ENCODE results near the gene GPR3. TPM values are rescaled to one million over a fixed set of nuclear protein-coding genes. Genes with fewer than 3 reads are reported as not detected.

The GPR3 gene, protein sequence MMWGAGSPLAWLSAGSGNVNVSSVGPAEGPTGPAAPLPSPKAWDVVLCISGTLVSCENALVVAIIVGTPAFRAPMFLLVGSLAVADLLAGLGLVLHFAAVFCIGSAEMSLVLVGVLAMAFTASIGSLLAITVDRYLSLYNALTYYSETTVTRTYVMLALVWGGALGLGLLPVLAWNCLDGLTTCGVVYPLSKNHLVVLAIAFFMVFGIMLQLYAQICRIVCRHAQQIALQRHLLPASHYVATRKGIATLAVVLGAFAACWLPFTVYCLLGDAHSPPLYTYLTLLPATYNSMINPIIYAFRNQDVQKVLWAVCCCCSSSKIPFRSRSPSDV
- 2.0 and 2.6 TPM in 2 replicates for total RNA-seq (2014; rRNA removed; shearing (Covaris generic))

DNA sequence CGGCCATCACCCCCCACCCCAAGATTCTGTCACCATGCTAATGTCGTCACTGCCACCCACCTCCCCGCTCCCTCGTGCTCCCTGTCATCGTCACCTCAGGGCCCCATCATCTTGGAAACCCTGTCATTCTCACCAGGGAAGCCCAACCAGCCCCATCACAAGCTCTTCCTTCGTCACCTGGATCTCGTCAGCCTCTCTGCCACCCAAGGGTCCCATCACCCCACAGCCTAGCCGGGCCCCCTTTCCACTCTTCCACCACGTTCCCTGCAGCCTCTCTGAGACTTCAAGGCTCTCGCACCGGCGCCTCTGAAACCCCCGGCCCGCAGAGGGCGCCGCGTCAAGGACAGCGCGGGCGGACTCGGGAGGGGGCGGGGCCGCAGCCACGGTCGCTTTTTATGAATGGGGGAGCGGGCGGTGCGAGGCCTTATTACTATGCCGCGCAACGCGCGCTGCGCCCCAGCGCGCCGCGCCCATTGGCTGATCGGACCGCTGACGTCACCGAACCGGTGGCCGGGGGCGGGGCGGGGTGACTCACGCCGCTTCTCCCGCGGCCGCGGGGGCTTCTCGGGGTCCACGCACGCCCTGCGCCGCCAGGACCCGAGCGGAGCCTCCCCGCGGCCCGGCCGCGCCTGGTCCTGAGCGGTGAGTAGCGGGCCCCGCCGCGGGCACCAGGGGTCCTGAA is at the start of gene GPR3:
TSS of gene GPR3 (plus strand) at position 527 of the 682 bp plus-strand sequence. CDS start 1,177 bp downstream, outside the sequence.
- peak; percentile 91 for DNase-seq (ENCODE audit: low read depth)

DNA sequence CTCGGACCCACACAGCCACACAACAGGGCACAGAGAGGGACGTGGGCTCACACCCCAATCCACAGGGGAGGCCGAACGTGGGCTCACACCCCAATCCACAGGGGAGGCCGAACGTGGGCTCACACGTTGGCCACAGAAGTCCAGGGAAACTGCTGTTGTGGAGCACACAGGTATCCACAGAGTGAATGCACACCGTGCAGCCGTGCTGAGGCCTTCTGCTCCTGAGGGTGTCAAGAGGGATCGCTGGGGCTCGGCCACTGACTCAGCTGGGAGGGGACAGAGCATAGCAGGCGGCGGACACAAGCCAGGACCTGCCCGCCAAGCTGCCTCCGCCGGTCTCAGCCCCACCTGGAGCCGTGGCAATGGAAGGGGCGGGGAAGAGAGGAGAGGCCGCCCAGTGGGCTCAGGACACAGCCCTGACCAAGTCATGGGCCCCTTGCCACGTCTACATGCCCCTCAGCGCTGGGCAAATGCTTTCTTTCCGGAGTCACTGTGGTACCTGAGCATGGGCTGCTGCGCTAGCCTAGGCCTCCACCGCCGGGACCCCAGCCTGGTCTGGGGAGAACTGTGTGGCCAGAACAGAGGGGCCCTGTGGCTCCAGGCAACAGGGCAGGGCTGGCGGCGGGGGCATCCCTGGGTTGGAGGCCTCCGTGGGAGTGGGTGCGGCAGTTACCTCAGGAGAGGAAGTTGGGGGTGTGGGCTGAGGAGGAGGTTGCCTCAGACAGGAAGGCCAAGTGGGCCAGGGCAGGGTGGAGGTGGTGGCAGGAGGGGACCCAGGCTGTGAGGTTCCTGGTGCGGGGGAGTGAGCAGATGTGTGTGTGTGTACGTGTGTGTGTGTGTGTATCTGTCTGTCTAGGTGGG is 49.4 kb upstream of the GPR3 start:
- no peak for DNase-seq (ENCODE audit: low read depth)

DNA sequence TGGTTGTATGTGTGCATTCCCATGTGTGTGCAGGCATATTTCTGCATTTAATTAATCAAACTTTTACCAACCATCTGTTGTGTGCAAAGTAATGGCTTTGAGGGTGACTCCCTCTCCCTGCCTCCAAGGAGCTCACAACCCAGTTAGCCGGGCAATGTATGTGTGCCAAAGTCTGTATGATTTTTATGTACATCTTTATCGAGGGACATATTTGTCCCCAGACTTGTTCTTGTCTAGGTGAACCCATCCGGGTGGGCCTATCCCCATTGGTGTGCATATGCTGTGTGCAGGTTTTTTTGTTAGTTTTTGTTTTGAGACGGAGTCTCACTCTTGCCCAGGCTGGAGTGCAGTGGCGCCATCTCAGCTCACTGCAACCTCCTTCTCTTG is 48.8 kb upstream of the GPR3 start:
- no peak for DNase-seq (ENCODE audit: low read depth)

GRCh38 chr1:27345272-27345671 is 47.1 kb upstream of the GPR3 start:
- no peak for DNase-seq (ENCODE audit: low read depth)

DNA sequence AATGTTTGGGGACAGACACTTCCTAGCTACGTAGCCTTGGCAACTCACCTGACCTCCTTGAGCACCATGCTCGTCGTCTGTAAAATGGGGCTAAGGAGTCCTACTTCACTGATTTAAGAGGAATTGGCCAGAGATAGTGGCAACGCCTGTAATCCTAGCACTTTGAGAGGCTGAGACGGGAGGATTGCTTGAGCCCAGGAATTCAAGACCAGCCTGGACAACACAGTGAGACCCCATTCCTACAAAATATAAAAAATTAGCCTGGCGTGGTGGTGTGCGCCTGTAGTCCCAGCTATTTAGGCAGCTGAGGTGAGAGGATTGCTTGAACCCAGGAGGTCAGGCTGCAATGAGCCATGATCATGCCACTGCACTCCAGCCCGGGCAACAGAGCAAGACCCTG is 46.1 kb upstream of the GPR3 start:
- no peak for DNase-seq (ENCODE audit: low read depth)

DNA sequence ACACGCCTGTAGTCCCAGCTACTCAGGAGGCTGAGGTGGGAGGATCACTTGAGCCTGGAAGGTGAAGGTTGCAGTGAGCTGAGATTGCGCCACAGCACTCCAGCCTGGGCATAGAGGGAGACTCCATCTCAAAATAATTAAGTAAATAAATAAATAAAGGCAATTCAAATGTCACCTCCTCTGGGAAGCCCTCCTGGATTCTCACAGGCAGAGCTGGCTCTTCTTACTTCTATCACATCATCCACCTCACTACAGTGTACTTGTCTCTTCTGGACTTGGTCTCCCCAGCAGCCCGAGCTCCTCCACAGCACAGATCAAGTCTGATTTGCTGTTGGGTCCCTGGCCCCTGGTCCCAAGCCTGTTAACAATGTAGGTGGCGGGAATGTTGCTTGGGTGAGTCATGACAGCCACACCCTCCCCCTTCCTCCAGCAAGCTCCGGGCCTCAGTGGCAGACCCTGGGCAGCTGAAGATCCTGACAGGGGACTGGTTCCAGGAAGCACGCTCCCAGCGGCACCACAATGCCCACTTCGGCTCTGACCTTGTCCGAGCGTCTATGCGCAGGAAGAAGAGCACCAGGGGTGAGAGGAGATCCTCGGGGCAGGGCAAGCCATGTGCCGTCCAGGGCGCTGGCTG is 45.3 kb upstream of the GPR3 start:
- DNase-seq (ENCODE audit: low read depth): peak; percentile 34

DNA sequence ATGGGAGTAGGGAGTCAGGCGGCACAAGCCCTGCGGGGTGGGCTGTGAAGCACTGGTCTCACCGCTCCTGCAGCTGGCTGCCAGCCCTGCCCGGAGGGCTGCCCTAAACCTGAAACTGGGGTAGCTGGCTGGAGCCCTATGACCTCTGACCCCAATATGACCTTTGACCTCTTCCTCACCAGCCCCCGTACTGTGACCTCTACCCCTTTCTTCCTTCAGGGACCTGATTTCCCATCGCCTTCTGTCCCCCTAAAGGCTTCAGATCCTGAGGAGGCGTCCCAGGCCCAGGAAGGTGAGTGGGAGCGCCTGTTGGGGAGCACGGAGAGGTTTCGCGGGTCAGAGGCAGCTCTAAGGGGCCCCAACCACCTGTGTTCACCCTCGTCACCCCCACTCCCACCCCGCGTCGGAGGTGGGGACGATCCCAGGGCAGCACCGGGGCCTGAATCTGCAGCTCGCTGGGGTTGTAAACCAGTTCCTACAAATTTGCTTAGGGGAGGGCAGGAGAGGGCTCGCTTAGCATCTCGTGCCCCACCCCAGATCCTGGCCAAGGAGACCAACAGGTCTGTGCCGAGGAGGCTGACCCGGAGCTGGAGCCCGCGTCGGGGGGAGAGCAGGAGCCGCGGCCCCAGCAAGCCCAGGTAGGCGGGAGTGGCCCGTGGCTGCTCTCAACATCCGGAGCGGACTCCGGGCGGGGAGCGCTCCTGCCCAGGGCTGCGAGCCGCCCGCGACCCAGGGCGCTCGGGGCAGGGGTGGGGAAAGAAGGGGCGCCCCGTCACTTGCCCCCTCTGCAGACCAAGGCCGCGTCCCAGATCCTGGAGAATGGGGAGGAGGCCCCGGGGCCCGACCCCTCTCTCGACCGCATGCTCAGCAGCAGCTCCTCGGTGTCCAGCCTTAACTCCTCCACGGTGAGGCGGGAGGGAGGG is 43.3 kb upstream of the GPR3 start:
- peak; percentile 78 for DNase-seq (ENCODE audit: low read depth)

- peak; percentile 76 for DNase-seq (ENCODE audit: low read depth)
These were observed 42.4 kb upstream of the GPR3 start for GRCh38 chr1:27349784-27350662.

- no peak for DNase-seq (ENCODE audit: low read depth)
These were observed 41.5 kb upstream of the GPR3 start for GRCh38 chr1:27350663-27351540.

GRCh38 chr1:27351541-27352107 is 40.8 kb upstream of the GPR3 start:
- no peak for DNase-seq (ENCODE audit: low read depth)

GRCh38 chr1:27353166-27353565 is 39.3 kb upstream of the GPR3 start:
- DNase-seq (ENCODE audit: low read depth): no peak

DNA sequence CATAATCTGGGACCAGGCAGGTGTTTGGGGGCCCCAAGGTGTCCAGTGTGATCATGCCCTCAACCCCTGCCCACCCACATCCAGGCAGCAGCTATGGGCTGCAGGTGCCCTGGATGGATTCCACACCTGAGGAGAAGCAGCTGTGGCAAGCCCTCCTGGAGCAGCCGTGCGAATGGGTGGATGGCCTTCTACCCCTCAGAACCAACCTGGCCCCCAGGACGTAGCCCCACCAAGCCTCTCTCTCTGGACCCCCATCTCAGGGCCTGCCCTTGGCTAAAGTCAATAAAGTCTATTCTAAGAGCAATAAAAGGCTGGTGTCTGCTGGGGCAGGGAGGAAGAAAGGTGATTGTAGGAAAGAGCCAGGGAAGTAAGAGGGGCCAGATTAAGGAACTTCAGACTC is 38.8 kb upstream of the GPR3 start:
- no peak for DNase-seq (ENCODE audit: low read depth)

DNA sequence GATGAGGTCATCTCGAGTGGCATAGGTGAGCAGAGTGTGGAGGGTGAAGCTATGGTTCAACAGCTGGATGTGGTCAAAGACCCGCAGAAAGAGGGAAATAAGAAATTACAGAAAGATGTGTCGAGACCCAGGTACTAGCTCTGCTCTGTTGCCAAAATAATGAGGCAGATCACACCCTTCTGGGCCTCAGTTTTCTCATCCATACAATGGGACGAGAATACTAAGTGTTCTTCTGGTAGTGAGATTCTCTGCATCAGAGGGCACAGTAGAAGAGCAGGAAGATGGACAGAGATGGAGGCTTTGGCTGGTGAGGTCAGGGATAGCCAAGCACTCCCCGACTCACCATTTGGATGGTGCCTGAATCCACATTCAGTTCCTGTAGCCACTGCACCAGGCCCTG is 36.7 kb upstream of the GPR3 start:
- DNase-seq (ENCODE audit: low read depth): no peak

DNA sequence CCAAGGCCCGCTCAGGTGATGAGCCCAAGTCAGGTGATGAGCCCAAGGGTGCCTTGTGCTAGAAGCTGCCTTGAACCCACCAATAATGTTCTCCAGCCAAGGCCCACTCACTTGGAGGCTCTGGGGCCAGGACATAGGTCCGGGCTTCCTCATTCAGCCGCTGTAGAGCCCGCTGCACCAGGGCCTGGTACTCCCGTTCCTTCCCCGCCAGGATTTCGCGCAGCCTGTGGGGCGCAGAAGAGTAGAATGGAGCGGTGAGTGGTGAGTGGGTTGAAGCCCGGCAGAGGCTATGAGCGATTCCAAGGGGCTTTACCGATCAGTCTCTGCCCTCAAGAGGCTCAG is 36.2 kb upstream of the GPR3 start:
- DNase-seq (ENCODE audit: low read depth): no peak

GRCh38 chr1:27356619-27357280 is 35.7 kb upstream of the GPR3 start:
- DNase-seq (ENCODE audit: low read depth): no peak

DNA sequence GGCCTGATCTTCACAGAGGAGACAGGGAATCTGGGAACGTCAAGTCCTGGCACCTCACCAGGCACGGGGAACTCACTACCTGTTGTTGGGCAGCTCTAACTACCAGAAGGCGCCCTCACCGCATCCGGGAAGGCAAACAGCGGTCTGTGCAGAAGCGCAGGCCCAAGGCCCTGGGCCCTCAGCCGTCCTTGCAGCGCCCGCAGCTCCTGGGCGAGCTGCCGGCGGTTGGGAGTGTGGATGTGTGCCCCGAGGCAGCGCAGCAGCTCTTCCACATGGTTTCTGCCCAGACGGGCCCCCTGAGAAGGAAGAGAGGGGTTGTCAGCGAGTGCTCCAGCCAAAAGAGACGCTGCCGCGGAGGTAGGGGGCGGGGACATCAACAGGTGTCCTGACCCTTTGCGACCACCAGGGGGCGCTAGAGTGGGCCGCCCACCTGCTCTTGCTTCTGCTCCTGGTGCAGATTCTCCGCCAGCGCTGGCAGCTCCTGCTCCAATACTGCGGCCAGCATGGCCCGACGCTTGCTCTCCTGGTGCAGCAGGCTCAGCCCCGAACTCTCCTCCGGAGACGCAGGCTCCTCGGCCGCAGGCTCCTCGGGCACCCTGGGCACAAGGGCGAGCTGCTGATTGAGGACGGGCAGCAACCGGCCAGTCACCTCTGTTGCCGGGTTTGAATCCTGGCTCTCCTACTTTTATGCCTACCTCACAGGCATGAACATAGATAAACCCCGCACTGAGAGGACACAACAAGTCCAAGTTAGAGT is 35.0 kb upstream of the GPR3 start:
- no peak for DNase-seq (ENCODE audit: low read depth)

All from M059J (cell line).